ENCODE results near the gene LARP1.

Gene LARP1

DNA sequence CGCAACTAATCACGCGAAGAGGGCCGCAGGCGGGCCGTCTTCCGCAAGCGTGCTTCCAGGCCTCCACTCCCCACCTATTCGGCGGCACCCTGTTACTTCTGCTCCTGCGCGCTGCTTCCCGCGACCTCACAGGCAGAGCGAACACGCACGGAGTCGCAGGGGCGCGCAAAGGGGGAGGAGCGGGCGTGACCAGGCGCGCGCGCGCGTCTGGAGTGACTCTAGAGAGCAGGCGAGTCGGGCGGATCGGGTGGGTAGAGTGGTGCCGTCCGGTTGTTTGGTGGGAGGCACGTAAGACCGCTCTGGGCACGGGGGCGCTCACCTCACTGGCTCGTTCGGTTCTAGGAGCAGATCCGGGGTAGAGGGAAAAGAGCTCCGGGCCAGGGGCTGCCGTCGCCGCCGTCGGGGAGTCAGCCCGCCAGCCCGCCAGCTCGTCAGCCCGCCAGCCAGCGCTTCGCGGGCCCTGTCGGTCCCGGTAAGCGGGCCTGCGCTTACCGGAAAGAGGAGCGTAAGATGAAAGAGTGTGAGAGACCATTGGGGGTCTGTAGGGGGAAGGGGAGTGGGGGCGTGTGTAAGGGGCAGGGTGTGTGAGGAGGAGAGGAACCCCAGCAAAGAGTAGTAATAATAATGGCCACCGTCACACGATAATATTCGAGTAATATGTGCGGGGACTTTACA lies 103.3 kb downstream of the LARP1 start, which contains the start of gene CNOT8:
CNOT8 (plus strand) TSS at position 331 of the 675 bp plus-strand sequence. CDS start 4,652 bp downstream, outside the sequence.
- in situ Hi-C loops (cut with HindIII; ENCODE audit: low sequenced_read_pairs): no loop called here
- TF ChIP-seq, protein P1, sequence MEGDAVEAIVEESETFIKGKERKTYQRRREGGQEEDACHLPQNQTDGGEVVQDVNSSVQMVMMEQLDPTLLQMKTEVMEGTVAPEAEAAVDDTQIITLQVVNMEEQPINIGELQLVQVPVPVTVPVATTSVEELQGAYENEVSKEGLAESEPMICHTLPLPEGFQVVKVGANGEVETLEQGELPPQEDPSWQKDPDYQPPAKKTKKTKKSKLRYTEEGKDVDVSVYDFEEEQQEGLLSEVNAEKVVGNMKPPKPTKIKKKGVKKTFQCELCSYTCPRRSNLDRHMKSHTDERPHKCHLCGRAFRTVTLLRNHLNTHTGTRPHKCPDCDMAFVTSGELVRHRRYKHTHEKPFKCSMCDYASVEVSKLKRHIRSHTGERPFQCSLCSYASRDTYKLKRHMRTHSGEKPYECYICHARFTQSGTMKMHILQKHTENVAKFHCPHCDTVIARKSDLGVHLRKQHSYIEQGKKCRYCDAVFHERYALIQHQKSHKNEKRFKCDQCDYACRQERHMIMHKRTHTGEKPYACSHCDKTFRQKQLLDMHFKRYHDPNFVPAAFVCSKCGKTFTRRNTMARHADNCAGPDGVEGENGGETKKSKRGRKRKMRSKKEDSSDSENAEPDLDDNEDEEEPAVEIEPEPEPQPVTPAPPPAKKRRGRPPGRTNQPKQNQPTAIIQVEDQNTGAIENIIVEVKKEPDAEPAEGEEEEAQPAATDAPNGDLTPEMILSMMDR (IDR thresholded peaks at IDR 0.05; ENCODE audit: low read depth, low read length, missing control alignments): no peak

DNA sequence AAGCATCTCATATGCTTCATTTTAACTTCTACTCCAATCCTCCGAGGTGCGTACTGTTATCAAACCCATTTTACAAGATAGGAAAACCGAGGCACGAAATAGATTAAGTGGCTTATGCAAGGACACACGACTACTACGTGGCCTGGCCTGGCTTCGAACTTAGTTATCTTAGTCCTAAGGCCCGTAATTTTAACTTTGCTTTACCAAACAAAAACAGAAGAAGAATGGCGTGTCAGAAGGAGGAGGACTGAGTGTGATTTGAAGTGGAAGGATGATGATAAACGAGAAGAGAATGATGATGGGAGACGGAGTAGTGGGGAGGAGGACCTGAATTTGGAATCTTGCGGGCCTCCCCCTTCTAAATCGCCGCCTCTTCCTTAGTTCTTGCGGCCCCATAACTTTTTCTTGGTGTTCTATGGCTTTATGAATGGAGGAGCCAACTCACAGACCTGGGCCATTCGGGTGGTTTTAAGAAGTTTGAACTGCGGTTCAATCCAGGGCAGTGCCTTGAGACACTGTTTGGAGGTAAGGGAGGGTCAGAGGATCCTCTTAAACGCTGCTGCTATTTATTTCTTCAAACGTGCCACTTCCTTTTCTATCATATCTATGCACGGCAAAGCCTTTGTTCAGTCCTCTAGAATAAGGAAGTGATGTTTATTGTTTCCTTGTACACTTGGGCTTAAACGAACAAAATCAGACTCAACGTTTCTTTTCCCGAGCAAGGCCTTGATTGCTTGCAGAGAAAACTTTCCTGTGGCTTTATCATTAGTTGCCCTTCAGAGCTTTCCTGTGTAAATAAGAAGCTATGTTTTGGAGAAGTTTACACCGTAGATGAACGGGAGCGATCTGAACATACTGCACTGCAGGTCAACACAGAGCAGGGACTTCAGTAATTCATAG lies 104.0 kb downstream of the LARP1 start:
- TF ChIP-seq, protein P1 (IDR thresholded peaks at IDR 0.05; ENCODE audit: low read depth, low read length, missing control alignments): no peak
- peak overlapping the region; percentile 84 for H3K4me3 ChIP-seq (ENCODE audit: low read depth, low read length)
- in situ Hi-C loops (cut with HindIII; ENCODE audit: low sequenced_read_pairs): no loop called here
- no peak for DNase-seq (ENCODE audit: low read depth)

More for the DNA sequence above, 103.3 kb downstream of the LARP1 start, which contains the start of gene CNOT8:
- H3K4me3 ChIP-seq (ENCODE audit: low read depth, low read length): peak within 1 kb of the TSS; percentile 84
- DNase-seq (ENCODE audit: low read depth): peak; percentile 91

DNA sequence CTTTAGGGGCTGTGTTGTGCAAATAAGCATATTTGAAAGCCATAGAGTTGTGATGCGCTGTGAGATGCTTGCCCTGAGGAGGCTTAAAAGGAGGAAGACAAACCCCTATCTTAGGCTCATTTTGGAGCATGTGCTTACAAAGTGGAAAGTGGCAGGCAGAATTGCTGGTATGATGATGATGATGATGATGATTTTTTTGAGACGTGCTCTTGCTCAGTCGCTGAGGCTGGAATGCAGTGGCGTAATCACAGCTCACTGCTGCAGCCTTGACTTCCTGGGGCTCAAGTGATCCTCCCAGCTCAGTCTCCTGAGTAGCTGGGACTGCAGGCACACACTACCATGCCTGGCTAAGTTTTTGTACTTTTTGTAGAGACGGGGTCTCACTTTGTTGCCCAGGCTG lies 104.9 kb downstream of the LARP1 start:
- peak overlapping the region; percentile 84 for H3K4me3 ChIP-seq (ENCODE audit: low read depth, low read length)
- TF ChIP-seq, protein P1 (IDR thresholded peaks at IDR 0.05; ENCODE audit: low read depth, low read length, missing control alignments): no peak
- DNase-seq (ENCODE audit: low read depth): no peak
- in situ Hi-C loops (cut with HindIII; ENCODE audit: low sequenced_read_pairs): no loop called here

DNA sequence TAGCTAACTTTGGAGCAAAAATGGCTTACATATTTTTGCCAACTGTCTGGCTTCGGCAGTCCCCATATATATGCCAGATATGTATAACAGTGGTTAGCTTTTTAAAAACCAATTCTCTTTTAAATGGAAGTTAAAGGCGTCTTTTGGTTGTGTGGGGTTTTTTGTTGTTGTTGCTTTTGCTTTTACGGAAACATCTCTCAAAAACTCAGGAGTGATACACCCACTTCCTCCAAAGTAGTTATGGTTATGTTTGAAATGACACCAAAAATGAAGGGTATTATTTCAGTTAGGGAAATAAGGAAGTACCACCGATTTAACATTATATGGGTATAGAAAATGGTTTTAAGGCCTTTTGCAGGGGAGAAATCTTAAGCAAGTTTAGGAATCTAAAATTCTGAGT lies 105.6 kb downstream of the LARP1 start:
- no peak for DNase-seq (ENCODE audit: low read depth)
- peak overlapping the region; percentile 84 for H3K4me3 ChIP-seq (ENCODE audit: low read depth, low read length)
- TF ChIP-seq, protein P1 (IDR thresholded peaks at IDR 0.05; ENCODE audit: low read depth, low read length, missing control alignments): no peak
- in situ Hi-C loops (cut with HindIII; ENCODE audit: low sequenced_read_pairs): no loop called here

DNA sequence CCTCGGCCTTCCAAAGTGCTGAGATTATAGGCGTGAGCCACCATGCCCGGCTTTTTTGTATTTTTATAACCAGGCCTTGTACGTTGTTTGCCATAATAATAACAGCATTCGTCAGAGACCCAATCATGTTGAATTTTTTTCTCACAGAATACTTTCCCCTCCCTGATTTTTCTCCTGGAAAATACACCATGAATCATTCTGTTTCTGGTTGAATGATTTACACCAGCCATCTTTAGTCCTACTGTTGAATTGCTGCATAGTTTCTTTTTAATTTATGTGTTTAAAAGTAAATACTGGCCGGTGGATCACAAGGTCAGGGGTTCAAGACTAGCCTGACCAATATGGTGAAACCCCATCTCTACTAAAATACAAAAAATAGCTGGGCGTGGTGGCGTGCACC lies 106.8 kb downstream of the LARP1 start:
- no peak overlapping the region for H3K4me3 ChIP-seq (ENCODE audit: low read depth, low read length)
- TF ChIP-seq, protein P1 (IDR thresholded peaks at IDR 0.05; ENCODE audit: low read depth, low read length, missing control alignments): no peak
- in situ Hi-C loops (cut with HindIII; ENCODE audit: low sequenced_read_pairs): no loop called here
- no peak for DNase-seq (ENCODE audit: low read depth)

DNA sequence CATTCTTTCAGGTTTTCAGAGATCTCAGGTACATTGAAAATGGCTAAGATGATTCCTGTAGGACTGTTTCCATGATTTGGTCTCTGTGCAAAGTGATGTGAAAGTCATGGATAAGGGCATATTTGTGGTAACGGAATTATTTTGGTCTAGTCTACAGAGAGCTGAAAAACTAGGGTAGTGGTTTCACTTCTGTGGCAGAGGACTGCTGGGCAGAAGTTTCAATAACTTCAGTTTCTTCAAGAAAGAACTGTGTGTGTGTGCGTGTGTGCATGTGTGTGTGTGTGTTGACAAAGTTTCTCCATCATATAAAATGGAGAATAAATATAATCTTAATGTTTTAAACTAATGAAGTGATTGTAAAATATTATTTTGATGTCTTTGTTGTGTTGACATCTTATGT lies 107.6 kb downstream of the LARP1 start:
- TF ChIP-seq, protein P1 (IDR thresholded peaks at IDR 0.05; ENCODE audit: low read depth, low read length, missing control alignments): no peak
- peak; percentile 35 for DNase-seq (ENCODE audit: low read depth)
- in situ Hi-C loops (cut with HindIII; ENCODE audit: low sequenced_read_pairs): no loop called here
- no peak overlapping the region for H3K4me3 ChIP-seq (ENCODE audit: low read depth, low read length)
